Measurements from ENCODE around the gene MRPL37. TPM values are rescaled to one million over a fixed set of nuclear protein-coding genes. Genes with fewer than 3 reads are reported as not detected.
"Not testable (repeated sequence)": the region's sequence is repeated elsewhere in the genome, so short reads cannot be mapped to it uniquely, and the experiment has no call there.

MRPL37 gene
- total RNA-seq, 1 donor from 2014 or later: 73.7 TPM

- Mint-ChIP-seq H3K4me3 (ENCODE audit: unreplicated experiment) (no peak overlapping the region), H3K27ac (ENCODE audit: unreplicated experiment) (no peak overlapping the region), H3K4me1 (ENCODE audit: unreplicated experiment) (peaks cover 5% of the 10 kb centered on the region), H3K9me3 (ENCODE audit: unreplicated experiment) (no peaks in the 10 kb centered on the region), H3K27me3 (ENCODE audit: unreplicated experiment) (no peaks in the 10 kb centered on the region), H3K36me3 (ENCODE audit: unreplicated experiment) (peaks cover 45% of the 10 kb centered on the region)
- TF ChIP-seq, protein P1, sequence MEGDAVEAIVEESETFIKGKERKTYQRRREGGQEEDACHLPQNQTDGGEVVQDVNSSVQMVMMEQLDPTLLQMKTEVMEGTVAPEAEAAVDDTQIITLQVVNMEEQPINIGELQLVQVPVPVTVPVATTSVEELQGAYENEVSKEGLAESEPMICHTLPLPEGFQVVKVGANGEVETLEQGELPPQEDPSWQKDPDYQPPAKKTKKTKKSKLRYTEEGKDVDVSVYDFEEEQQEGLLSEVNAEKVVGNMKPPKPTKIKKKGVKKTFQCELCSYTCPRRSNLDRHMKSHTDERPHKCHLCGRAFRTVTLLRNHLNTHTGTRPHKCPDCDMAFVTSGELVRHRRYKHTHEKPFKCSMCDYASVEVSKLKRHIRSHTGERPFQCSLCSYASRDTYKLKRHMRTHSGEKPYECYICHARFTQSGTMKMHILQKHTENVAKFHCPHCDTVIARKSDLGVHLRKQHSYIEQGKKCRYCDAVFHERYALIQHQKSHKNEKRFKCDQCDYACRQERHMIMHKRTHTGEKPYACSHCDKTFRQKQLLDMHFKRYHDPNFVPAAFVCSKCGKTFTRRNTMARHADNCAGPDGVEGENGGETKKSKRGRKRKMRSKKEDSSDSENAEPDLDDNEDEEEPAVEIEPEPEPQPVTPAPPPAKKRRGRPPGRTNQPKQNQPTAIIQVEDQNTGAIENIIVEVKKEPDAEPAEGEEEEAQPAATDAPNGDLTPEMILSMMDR (IDR thresholded peaks at IDR 0.05): no peak
- DNase-seq (ENCODE audit: extremely low spot score, unreplicated experiment): no peak
Measured at GRCh38 chr1:54207287-54207686, 7.3 kb downstream of the MRPL37 start.

GRCh38 chr1:54207896-54208295 lies 7.9 kb downstream of the MRPL37 start:
- H3K4me3 Mint-ChIP-seq (ENCODE audit: unreplicated experiment); H3K27ac Mint-ChIP-seq (ENCODE audit: unreplicated experiment); DNase-seq (ENCODE audit: extremely low spot score, unreplicated experiment); H3K4me1 Mint-ChIP-seq (ENCODE audit: unreplicated experiment); H3K9me3 Mint-ChIP-seq (ENCODE audit: unreplicated experiment); H3K27me3 Mint-ChIP-seq (ENCODE audit: unreplicated experiment): not testable (repeated sequence)
- peaks cover 47% of the 10 kb centered on the region for H3K36me3 Mint-ChIP-seq (ENCODE audit: unreplicated experiment)

- Mint-ChIP-seq H3K4me3 (ENCODE audit: unreplicated experiment) (no peak overlapping the region), H3K9me3 (ENCODE audit: unreplicated experiment) (no peaks in the 10 kb centered on the region), H3K27me3 (ENCODE audit: unreplicated experiment) (no peaks in the 10 kb centered on the region), H3K27ac (ENCODE audit: unreplicated experiment) (no peak overlapping the region), H3K4me1 (ENCODE audit: unreplicated experiment) (no peaks in the 10 kb centered on the region), H3K36me3 (ENCODE audit: unreplicated experiment) (peaks cover 58% of the 10 kb centered on the region)
- no peak for DNase-seq (ENCODE audit: extremely low spot score, unreplicated experiment)
- TF ChIP-seq, protein P1 (IDR thresholded peaks at IDR 0.05): no peak
Measured at GRCh38 chr1:54212872-54213271, 12.9 kb downstream of the MRPL37 start.

DNA sequence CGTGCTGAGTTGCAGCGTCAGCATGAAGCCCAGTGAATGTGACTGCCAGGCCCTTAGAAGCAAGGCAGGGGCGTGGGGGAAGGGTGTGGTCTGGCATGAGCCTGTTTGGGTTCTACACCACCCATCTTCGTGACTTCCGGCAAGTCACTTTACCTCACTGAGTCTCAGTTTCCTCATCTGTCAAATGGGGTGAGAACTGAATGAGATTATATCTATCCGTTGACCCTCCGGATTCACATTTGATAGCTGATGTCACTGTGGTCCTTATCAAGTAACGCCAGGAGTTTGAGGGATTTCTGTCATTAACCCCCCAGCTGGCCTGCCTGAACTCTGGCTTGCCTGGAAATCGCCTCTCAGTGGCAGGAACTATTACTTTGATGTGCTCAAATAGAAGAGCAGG lies 15.6 kb downstream of the MRPL37 start:
- H3K9me3 Mint-ChIP-seq (ENCODE audit: unreplicated experiment): no peaks in the 10 kb centered on the region
- H3K27me3 Mint-ChIP-seq (ENCODE audit: unreplicated experiment): no peaks in the 10 kb centered on the region
- no peak for DNase-seq (ENCODE audit: extremely low spot score, unreplicated experiment)
- peaks cover 20% of the 10 kb centered on the region for H3K4me1 Mint-ChIP-seq (ENCODE audit: unreplicated experiment)
- H3K36me3 Mint-ChIP-seq (ENCODE audit: unreplicated experiment): peaks cover 56% of the 10 kb centered on the region
- TF ChIP-seq, protein P1 (IDR thresholded peaks at IDR 0.05): no peak
- no peak overlapping the region for H3K27ac Mint-ChIP-seq (ENCODE audit: unreplicated experiment)
- H3K4me3 Mint-ChIP-seq (ENCODE audit: unreplicated experiment): no peak overlapping the region

DNA sequence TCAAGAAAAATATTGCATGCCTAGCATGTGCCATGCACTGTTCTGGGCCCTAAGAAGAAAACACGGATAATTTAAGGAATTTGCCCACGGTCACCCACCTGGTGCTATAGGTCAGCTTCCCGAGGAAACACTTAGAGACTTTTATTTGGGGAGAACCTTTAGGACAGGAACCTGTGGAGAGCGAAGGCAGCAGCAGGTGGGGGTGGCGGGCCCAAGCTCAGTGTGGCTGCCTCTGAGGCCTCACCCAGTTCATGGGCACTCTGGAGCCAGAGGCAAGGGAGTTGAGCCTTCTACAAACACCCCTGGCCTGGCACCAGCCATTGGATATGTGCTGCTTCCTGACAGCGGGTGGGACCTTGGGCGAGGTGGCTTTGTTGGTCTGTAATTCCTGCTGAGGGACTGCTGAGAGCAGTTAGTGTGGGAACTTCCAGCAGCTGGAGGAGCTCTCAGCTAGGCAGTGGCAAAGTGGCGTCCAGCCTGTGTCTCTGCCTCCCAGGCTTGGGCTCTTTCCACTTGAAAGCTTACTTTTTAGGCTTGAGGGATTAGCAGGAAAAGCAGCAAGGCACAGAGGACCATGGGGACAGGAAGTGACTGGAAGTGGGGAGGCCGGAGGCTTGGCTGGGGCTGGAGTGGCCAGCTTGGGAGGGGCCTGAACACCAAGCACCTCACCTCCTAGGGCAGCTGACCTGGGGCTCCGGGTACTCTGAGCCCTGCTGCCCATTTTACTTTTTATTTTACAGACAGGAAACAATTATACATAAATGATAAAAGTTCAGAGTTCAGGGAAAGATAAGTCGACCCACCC lies 19.1 kb downstream of the MRPL37 start:
- no peak for DNase-seq (ENCODE audit: extremely low spot score, unreplicated experiment)
- peak overlapping the region; percentile 71 for H3K27ac Mint-ChIP-seq (ENCODE audit: unreplicated experiment)

More for the DNA sequence above, 19.1 kb downstream of the MRPL37 start:
- Mint-ChIP-seq H3K36me3 (ENCODE audit: unreplicated experiment) (peaks cover 35% of the 10 kb centered on the region), H3K4me1 (ENCODE audit: unreplicated experiment) (peaks cover 20% of the 10 kb centered on the region), H3K4me3 (ENCODE audit: unreplicated experiment) (no peak overlapping the region), H3K27me3 (ENCODE audit: unreplicated experiment) (no peaks in the 10 kb centered on the region), H3K9me3 (ENCODE audit: unreplicated experiment) (no peaks in the 10 kb centered on the region)
- TF ChIP-seq, protein P1 (IDR thresholded peaks at IDR 0.05): peak; percentile 21
